GM23248 (cell line): Measurements from ENCODE around the gene AGAP1.

Experiments used
- EZH2 ChIP-seq: fragments of 200-600 bp; sonication (generic); IDR thresholded peaks from 2 replicates; pipeline ENCODE4 v1.6.1; 2018; ENCODE audit warnings: antibody characterized with exemption, mild to moderate bottlenecking; ENCODE audit not compliant: insufficient read depth, poor library complexity, severe bottlenecking
- EZH2phosphoT487 ChIP-seq: fragments of 200-600 bp; sonication (generic); IDR thresholded peaks from 2 replicates; pipeline ENCODE4 v1.6.1; 2018; ENCODE audit warnings: antibody characterized with exemption, moderate library complexity, mild to moderate bottlenecking, low read depth; ENCODE audit not compliant: insufficient read depth

- no peak for TF ChIP-seq EZH2
- TF ChIP-seq EZH2phosphoT487 = no peak
Measured at GRCh38 chr2:235513984-235514626, 20.3 kb downstream of the AGAP1 start.
